ENCODE data around the gene VWA5A. TPM values are rescaled to one million over a fixed set of nuclear protein-coding genes. Genes with fewer than 3 reads are reported as not detected.

Gene VWA5A
- total RNA-seq: 89.8 TPM

GRCh38 chr11:124114942-124115781 lies at the start of gene VWA5A:
VWA5A (plus strand) TSS chr11:124115450; CDS start chr11:124117512, 2,062 bp downstream.
- peak within 1 kb of the TSS; percentile 44 for H3K27ac ChIP-seq (ENCODE audit: low read depth, low read length)
- no peaks in the 10 kb centered on the region for H3K9me3 ChIP-seq (ENCODE audit: control insufficient read depth in 3 of 3, low read length in 3 of 3)
- peak within 1 kb of the TSS; percentile 71 to 75 (median 74) for H3K9ac ChIP-seq (ENCODE audit: low read depth in 1 of 3, low read length in 3 of 3)
- peaks cover 9 to 25% (median 18%) of the 10 kb centered on the region in 3 donors for H3K36me3 ChIP-seq (ENCODE audit: control insufficient read depth in 3 of 3, insufficient read depth in 3 of 3, low read length in 3 of 3)
- peaks cover 0 to 14% (median 12%) of the 10 kb centered on the region in 3 donors for H3K4me1 ChIP-seq (ENCODE audit: control insufficient read depth in 3 of 3, insufficient read depth in 3 of 3, low read length in 3 of 3)
- H3K27me3 ChIP-seq (ENCODE audit: control insufficient read depth in 3 of 3, insufficient read depth in 3 of 3, low read length in 3 of 3): no peaks in the 10 kb centered on the region
- H3K4me3 ChIP-seq (ENCODE audit: low read length in 3 of 3): peak within 1 kb of the TSS; percentile 79 to 93 (median 81)

GRCh38 chr11:124068601-124069110 lies 46.6 kb upstream of the VWA5A start:
- Histone ChIP-seq H3K36me3 (ENCODE audit: control insufficient read depth in 3 of 3, insufficient read depth in 3 of 3, low read length in 3 of 3) (no peaks in the 10 kb centered on the region), H3K9ac (ENCODE audit: low read depth in 1 of 3, low read length in 3 of 3) (no peak overlapping the region), H3K4me3 (ENCODE audit: low read length in 3 of 3) (no peak overlapping the region), H3K4me1 (ENCODE audit: control insufficient read depth in 3 of 3, insufficient read depth in 3 of 3, low read length in 3 of 3) (peaks cover 0 to 5% (median 0%) of the 10 kb centered on the region in 3 donors), H3K27me3 (ENCODE audit: control insufficient read depth in 3 of 3, insufficient read depth in 3 of 3, low read length in 3 of 3) (peaks cover 13 to 23% (median 14%) of the 10 kb centered on the region in 3 donors), H3K27ac (ENCODE audit: low read depth, low read length) (no peak overlapping the region), H3K9me3 (ENCODE audit: control insufficient read depth in 3 of 3, low read length in 3 of 3) (no peaks in the 10 kb centered on the region)

- no peak overlapping the region for H3K9ac ChIP-seq (ENCODE audit: low read depth in 1 of 3, low read length in 3 of 3)
Observed at GRCh38 chr11:124069429-124070401, 45.5 kb upstream of the VWA5A start.

GRCh38 chr11:124070915-124071622 lies 44.2 kb upstream of the VWA5A start:
- Histone ChIP-seq H3K4me1 (ENCODE audit: control insufficient read depth in 3 of 3, insufficient read depth in 3 of 3, low read length in 3 of 3) (peaks cover 3 to 9% (median 3%) of the 10 kb centered on the region in 3 donors), H3K9ac (ENCODE audit: low read depth in 1 of 3, low read length in 3 of 3) (no peak overlapping the region), H3K9me3 (ENCODE audit: control insufficient read depth in 3 of 3, low read length in 3 of 3) (no peaks in the 10 kb centered on the region), H3K36me3 (ENCODE audit: control insufficient read depth in 3 of 3, insufficient read depth in 3 of 3, low read length in 3 of 3) (no peaks in the 10 kb centered on the region), H3K4me3 (ENCODE audit: low read length in 3 of 3) (no peak overlapping the region), H3K27me3 (ENCODE audit: control insufficient read depth in 3 of 3, insufficient read depth in 3 of 3, low read length in 3 of 3) (peaks cover 22 to 28% (median 22%) of the 10 kb centered on the region in 3 donors), H3K27ac (ENCODE audit: low read depth, low read length) (no peak overlapping the region)

More at GRCh38 chr11:124069429-124070401, 45.5 kb upstream of the VWA5A start:
- Histone ChIP-seq H3K4me1 (ENCODE audit: control insufficient read depth in 3 of 3, insufficient read depth in 3 of 3, low read length in 3 of 3) (peaks cover 0 to 5% (median 0%) of the 10 kb centered on the region in 3 donors), H3K9me3 (ENCODE audit: control insufficient read depth in 3 of 3, low read length in 3 of 3) (no peaks in the 10 kb centered on the region), H3K27ac (ENCODE audit: low read depth, low read length) (no peak overlapping the region), H3K4me3 (ENCODE audit: low read length in 3 of 3) (peak overlapping the region in 1 of 3 donors; percentile 23), H3K36me3 (ENCODE audit: control insufficient read depth in 3 of 3, insufficient read depth in 3 of 3, low read length in 3 of 3) (no peaks in the 10 kb centered on the region), H3K27me3 (ENCODE audit: control insufficient read depth in 3 of 3, insufficient read depth in 3 of 3, low read length in 3 of 3) (peaks cover 13 to 23% (median 14%) of the 10 kb centered on the region in 3 donors)

GRCh38 chr11:124071623-124071948 lies 43.7 kb upstream of the VWA5A start:
- peaks cover 3 to 12% (median 6%) of the 10 kb centered on the region in 3 donors for H3K4me1 ChIP-seq (ENCODE audit: control insufficient read depth in 3 of 3, insufficient read depth in 3 of 3, low read length in 3 of 3)
- H3K9me3 ChIP-seq (ENCODE audit: control insufficient read depth in 3 of 3, low read length in 3 of 3): no peaks in the 10 kb centered on the region
- no peak overlapping the region for H3K9ac ChIP-seq (ENCODE audit: low read depth in 1 of 3, low read length in 3 of 3)
- no peak overlapping the region for H3K27ac ChIP-seq (ENCODE audit: low read depth, low read length)
- no peak overlapping the region for H3K4me3 ChIP-seq (ENCODE audit: low read length in 3 of 3)
- H3K27me3 ChIP-seq (ENCODE audit: control insufficient read depth in 3 of 3, insufficient read depth in 3 of 3, low read length in 3 of 3): peaks cover 25 to 29% (median 26%) of the 10 kb centered on the region in 3 donors
- no peaks in the 10 kb centered on the region for H3K36me3 ChIP-seq (ENCODE audit: control insufficient read depth in 3 of 3, insufficient read depth in 3 of 3, low read length in 3 of 3)

- no peak overlapping the region for H3K9ac ChIP-seq (ENCODE audit: low read depth in 1 of 3, low read length in 3 of 3)
- no peaks in the 10 kb centered on the region for H3K9me3 ChIP-seq (ENCODE audit: control insufficient read depth in 3 of 3, low read length in 3 of 3)
- no peaks in the 10 kb centered on the region for H3K36me3 ChIP-seq (ENCODE audit: control insufficient read depth in 3 of 3, insufficient read depth in 3 of 3, low read length in 3 of 3)
- H3K27me3 ChIP-seq (ENCODE audit: control insufficient read depth in 3 of 3, insufficient read depth in 3 of 3, low read length in 3 of 3): peaks cover 25 to 29% (median 26%) of the 10 kb centered on the region in 3 donors
- H3K4me1 ChIP-seq (ENCODE audit: control insufficient read depth in 3 of 3, insufficient read depth in 3 of 3, low read length in 3 of 3): peaks cover 3 to 12% (median 6%) of the 10 kb centered on the region in 3 donors
- H3K4me3 ChIP-seq (ENCODE audit: low read length in 3 of 3): no peak overlapping the region
- no peak overlapping the region for H3K27ac ChIP-seq (ENCODE audit: low read depth, low read length)
Observed at GRCh38 chr11:124072147-124072546, 43.1 kb upstream of the VWA5A start.

GRCh38 chr11:124074554-124074953 lies 40.7 kb upstream of the VWA5A start:
- H3K27me3 ChIP-seq (ENCODE audit: control insufficient read depth in 3 of 3, insufficient read depth in 3 of 3, low read length in 3 of 3): peaks cover 17 to 31% (median 23%) of the 10 kb centered on the region in 3 donors
- no peak overlapping the region for H3K9ac ChIP-seq (ENCODE audit: low read depth in 1 of 3, low read length in 3 of 3)
- no peaks in the 10 kb centered on the region for H3K9me3 ChIP-seq (ENCODE audit: control insufficient read depth in 3 of 3, low read length in 3 of 3)
- H3K4me1 ChIP-seq (ENCODE audit: control insufficient read depth in 3 of 3, insufficient read depth in 3 of 3, low read length in 3 of 3): peaks cover 3 to 8% (median 6%) of the 10 kb centered on the region in 3 donors
- H3K27ac ChIP-seq (ENCODE audit: low read depth, low read length): no peak overlapping the region
- H3K36me3 ChIP-seq (ENCODE audit: control insufficient read depth in 3 of 3, insufficient read depth in 3 of 3, low read length in 3 of 3): no peaks in the 10 kb centered on the region
- no peak overlapping the region for H3K4me3 ChIP-seq (ENCODE audit: low read length in 3 of 3)

- H3K27me3 ChIP-seq (ENCODE audit: control insufficient read depth in 3 of 3, insufficient read depth in 3 of 3, low read length in 3 of 3): peaks cover 13 to 28% (median 16%) of the 10 kb centered on the region in 3 donors
- no peak overlapping the region for H3K27ac ChIP-seq (ENCODE audit: low read depth, low read length)
- peaks cover 3 to 7% (median 6%) of the 10 kb centered on the region in 3 donors for H3K4me1 ChIP-seq (ENCODE audit: control insufficient read depth in 3 of 3, insufficient read depth in 3 of 3, low read length in 3 of 3)
Observed at GRCh38 chr11:124075492-124075840, 39.8 kb upstream of the VWA5A start.

More at GRCh38 chr11:124075492-124075840, 39.8 kb upstream of the VWA5A start:
- Histone ChIP-seq H3K36me3 (ENCODE audit: control insufficient read depth in 3 of 3, insufficient read depth in 3 of 3, low read length in 3 of 3) (no peaks in the 10 kb centered on the region), H3K9me3 (ENCODE audit: control insufficient read depth in 3 of 3, low read length in 3 of 3) (no peaks in the 10 kb centered on the region), H3K9ac (ENCODE audit: low read depth in 1 of 3, low read length in 3 of 3) (no peak overlapping the region), H3K4me3 (ENCODE audit: low read length in 3 of 3) (no peak overlapping the region)
